Activated CD8-positive, alpha-beta T cell treated with anti-CD3 and anti-CD28 coated beads, Interleukin-2, amount 10 ng/mL, durations not matched to agents 7 days and 5 days (primary cell): ENCODE data around the gene FRMD3. TPM values are rescaled to one million over a fixed set of nuclear protein-coding genes. Genes with fewer than 3 reads are reported as not detected.
"Not testable (repeated sequence)": the region's sequence is repeated elsewhere in the genome, so short reads cannot be mapped to it uniquely, and the experiment has no call there.

ENCODE experiments used
- ATAC-seq: fragments of 150-1000 bp; cut with Tn5 transposase; one replicate; pipeline ENCODE4 v1.10.0; 2021; ENCODE audit warnings: moderate library complexity
- CTCF ChIA-PET: fragments of 350-600 bp; sonication (Branson Sonifier 250); formaldehyde crosslinking; loops from one replicate; lab custom pipeline; 2021; ENCODE audit warnings: antibody characterized with exemption; lab: Charles Lee
- POLR2A ChIA-PET: fragments of 350-600 bp; sonication (Branson Sonifier 250); formaldehyde crosslinking; loops from one replicate; lab custom pipeline; 2021; ENCODE audit warnings: antibody characterized with exemption; lab: Charles Lee
- DNase-seq: peaks from one replicate; pipeline ENCODE4 v3.0.0-alpha.2; 2020
- H3K27ac Mint-ChIP-seq: one replicate; pipeline ENCODE4 v1.8.0; 2021; ENCODE audit warnings: mild to moderate bottlenecking, mixed read lengths
- H3K27me3 Mint-ChIP-seq: one replicate; pipeline ENCODE4 v1.8.0; 2021; ENCODE audit warnings: low read depth, mixed read lengths
- H3K36me3 Mint-ChIP-seq: one replicate; pipeline ENCODE4 v1.8.0; 2021; ENCODE audit warnings: low read depth, mixed read lengths
- H3K4me1 Mint-ChIP-seq: one replicate; pipeline ENCODE4 v1.8.0; 2021; ENCODE audit warnings: low read depth, mixed read lengths
- H3K4me3 Mint-ChIP-seq: one replicate; pipeline ENCODE4 v1.8.0; 2021; ENCODE audit warnings: mild to moderate bottlenecking, mixed read lengths
- H3K9me3 Mint-ChIP-seq: one replicate; pipeline ENCODE4 v1.8.0; 2022; ENCODE audit warnings: mixed read lengths; ENCODE audit not compliant: insufficient read depth
- total RNA-seq, 2 experiments: library from RNA; stranded (reverse); gene quantifications; one replicate each; pipeline ENCODE4 v1.2.3, GENCODE V29; 2021

FRMD3 gene
- total RNA-seq, 2 experiments from 2014 or later = 0.31 to 0.74 TPM

GRCh38 chr9:83372957-83373356 lies 165.2 kb downstream of the FRMD3 start:
- Mint-ChIP-seq H3K36me3 (no peaks in the 10 kb centered on the region), H3K27ac (no peak overlapping the region), H3K4me1 (no peaks in the 10 kb centered on the region), H3K9me3 (no peaks in the 10 kb centered on the region), H3K4me3 (no peak overlapping the region), H3K27me3 (no peaks in the 10 kb centered on the region)
- ATAC-seq (no peak), DNase-seq (no peak)
- CTCF ChIA-PET = no interaction called here
- POLR2A ChIA-PET = no interaction called here

GRCh38 chr9:83367326-83367725 lies 170.9 kb downstream of the FRMD3 start:
- no peak for ATAC-seq
- H3K27ac Mint-ChIP-seq = no peak overlapping the region
- no peaks in the 10 kb centered on the region for H3K27me3 Mint-ChIP-seq
- H3K4me3 Mint-ChIP-seq = no peak overlapping the region
- no peak for DNase-seq
- no peaks in the 10 kb centered on the region for H3K4me1 Mint-ChIP-seq
- ChIA-PET CTCF (interaction anchor here (0.7 to 1.6 kb wide), 2 partner anchors 33 to 131 kb away, joined by 3 read pairs; no protein-coding TSS in a partner anchor), POLR2A (no interaction called here)
- H3K9me3 Mint-ChIP-seq = no peaks in the 10 kb centered on the region
- H3K36me3 Mint-ChIP-seq = no peaks in the 10 kb centered on the region

GRCh38 chr9:83362341-83362995 lies 175.7 kb downstream of the FRMD3 start:
- POLR2A ChIA-PET = no interaction called here
- Mint-ChIP-seq H3K27ac (no peak overlapping the region), H3K4me3 (no peak overlapping the region), H3K27me3 (no peaks in the 10 kb centered on the region), H3K36me3 (no peaks in the 10 kb centered on the region), H3K4me1 (no peaks in the 10 kb centered on the region), H3K9me3 (no peaks in the 10 kb centered on the region)
- ATAC-seq (no peak), DNase-seq (no peak)
- CTCF ChIA-PET = no interaction called here

GRCh38 chr9:83359039-83359438 lies 179.2 kb downstream of the FRMD3 start:
- no peak for ATAC-seq
- Mint-ChIP-seq H3K27ac (no peak overlapping the region), H3K9me3 (peaks cover 3% of the 10 kb centered on the region), H3K4me1 (no peaks in the 10 kb centered on the region), H3K4me3 (no peak overlapping the region), H3K36me3 (no peaks in the 10 kb centered on the region), H3K27me3 (no peaks in the 10 kb centered on the region)
- POLR2A ChIA-PET = no interaction called here
- CTCF ChIA-PET = no interaction called here
- DNase-seq = no peak

GRCh38 chr9:83358493-83358892 lies 179.7 kb downstream of the FRMD3 start:
- H3K27ac Mint-ChIP-seq, POLR2A ChIA-PET, H3K9me3 Mint-ChIP-seq, H3K4me3 Mint-ChIP-seq, H3K27me3 Mint-ChIP-seq, DNase-seq, CTCF ChIA-PET, ATAC-seq, H3K4me1 Mint-ChIP-seq, H3K36me3 Mint-ChIP-seq: not testable (repeated sequence)

- Mint-ChIP-seq H3K27me3 (no peaks in the 10 kb centered on the region), H3K4me1 (no peaks in the 10 kb centered on the region), H3K4me3 (no peak overlapping the region), H3K9me3 (peaks cover 3% of the 10 kb centered on the region), H3K27ac (no peak overlapping the region), H3K36me3 (no peaks in the 10 kb centered on the region)
- no peak for DNase-seq
- ATAC-seq = no peak
- POLR2A ChIA-PET = no interaction called here
- CTCF ChIA-PET = no interaction called here
Measured at GRCh38 chr9:83355729-83356151, 182.5 kb downstream of the FRMD3 start.

- DNase-seq = no peak
- H3K9me3 Mint-ChIP-seq = peaks cover 3% of the 10 kb centered on the region
- CTCF ChIA-PET = interaction anchor here (0.6 kb wide), 1 partner anchor 20 kb away, joined by 3 read pairs; no protein-coding TSS in a partner anchor
Measured at GRCh38 chr9:83355024-83355444, 183.2 kb downstream of the FRMD3 start.

GRCh38 chr9:83349031-83349430 lies 189.2 kb downstream of the FRMD3 start:
- H3K36me3 Mint-ChIP-seq = no peaks in the 10 kb centered on the region
- no peak for ATAC-seq
- POLR2A ChIA-PET = no interaction called here

More at GRCh38 chr9:83355024-83355444, 183.2 kb downstream of the FRMD3 start:
- Mint-ChIP-seq H3K36me3 (no peaks in the 10 kb centered on the region), H3K4me1 (no peaks in the 10 kb centered on the region), H3K27me3 (no peaks in the 10 kb centered on the region), H3K27ac (no peak overlapping the region), H3K4me3 (no peak overlapping the region)
- ATAC-seq = no peak
- POLR2A ChIA-PET = no interaction called here

GRCh38 chr9:83346655-83347420 lies 191.4 kb downstream of the FRMD3 start:
- DNase-seq (no peak), ATAC-seq (no peak)
- Mint-ChIP-seq H3K27me3 (no peaks in the 10 kb centered on the region), H3K27ac (no peak overlapping the region), H3K4me3 (no peak overlapping the region), H3K4me1 (no peaks in the 10 kb centered on the region), H3K9me3 (no peaks in the 10 kb centered on the region), H3K36me3 (no peaks in the 10 kb centered on the region)
- POLR2A ChIA-PET = no interaction called here
- CTCF ChIA-PET = interaction anchor here (2.3 kb wide), 1 partner anchor 12 kb away, joined by 10 read pairs; no protein-coding TSS in a partner anchor

More at GRCh38 chr9:83349031-83349430, 189.2 kb downstream of the FRMD3 start:
- no peak for DNase-seq
- CTCF ChIA-PET = interaction anchor here (2.3 kb wide), 1 partner anchor 14 kb away, joined by 10 read pairs; no protein-coding TSS in a partner anchor
- H3K27ac Mint-ChIP-seq = no peak overlapping the region
- no peak overlapping the region for H3K4me3 Mint-ChIP-seq
- no peaks in the 10 kb centered on the region for H3K27me3 Mint-ChIP-seq
- H3K9me3 Mint-ChIP-seq = no peaks in the 10 kb centered on the region
- H3K4me1 Mint-ChIP-seq = no peaks in the 10 kb centered on the region

GRCh38 chr9:83343366-83343999 lies 194.7 kb downstream of the FRMD3 start:
- no peaks in the 10 kb centered on the region for H3K27me3 Mint-ChIP-seq
- H3K9me3 Mint-ChIP-seq = no peaks in the 10 kb centered on the region
- H3K27ac Mint-ChIP-seq = no peak overlapping the region
- ATAC-seq = no peak
- H3K4me3 Mint-ChIP-seq = no peak overlapping the region
- DNase-seq = no peak
- H3K36me3 Mint-ChIP-seq = no peaks in the 10 kb centered on the region
- CTCF ChIA-PET = interaction anchor here (1.8 kb wide), 1 partner anchor 9 kb away, joined by 11 read pairs; no protein-coding TSS in a partner anchor
- POLR2A ChIA-PET = no interaction called here
- no peaks in the 10 kb centered on the region for H3K4me1 Mint-ChIP-seq

- no peak overlapping the region for H3K4me3 Mint-ChIP-seq
- POLR2A ChIA-PET = no interaction called here
- no peak for DNase-seq
- H3K9me3 Mint-ChIP-seq = no peaks in the 10 kb centered on the region
- no peak overlapping the region for H3K27ac Mint-ChIP-seq
- ATAC-seq = no peak
- H3K36me3 Mint-ChIP-seq = no peaks in the 10 kb centered on the region
- no peaks in the 10 kb centered on the region for H3K27me3 Mint-ChIP-seq
- H3K4me1 Mint-ChIP-seq = no peaks in the 10 kb centered on the region
- CTCF ChIA-PET = interaction anchor here (1.8 kb wide), 1 partner anchor 9 kb away, joined by 11 read pairs; no protein-coding TSS in a partner anchor
Measured at GRCh38 chr9:83342731-83343130, 195.5 kb downstream of the FRMD3 start.
